ENCODE results near the gene ALKBH2.

ALKBH2 gene

GRCh38 chr12:109113661-109114321, 20.5 kb upstream of the ALKBH2 start:
- no peak for DNase-seq (ENCODE audit: low spot score)

- DNase-seq (ENCODE audit: low spot score), result no peak
These were observed 19.6 kb upstream of the ALKBH2 start for GRCh38 chr12:109112720-109113465.

DNA sequence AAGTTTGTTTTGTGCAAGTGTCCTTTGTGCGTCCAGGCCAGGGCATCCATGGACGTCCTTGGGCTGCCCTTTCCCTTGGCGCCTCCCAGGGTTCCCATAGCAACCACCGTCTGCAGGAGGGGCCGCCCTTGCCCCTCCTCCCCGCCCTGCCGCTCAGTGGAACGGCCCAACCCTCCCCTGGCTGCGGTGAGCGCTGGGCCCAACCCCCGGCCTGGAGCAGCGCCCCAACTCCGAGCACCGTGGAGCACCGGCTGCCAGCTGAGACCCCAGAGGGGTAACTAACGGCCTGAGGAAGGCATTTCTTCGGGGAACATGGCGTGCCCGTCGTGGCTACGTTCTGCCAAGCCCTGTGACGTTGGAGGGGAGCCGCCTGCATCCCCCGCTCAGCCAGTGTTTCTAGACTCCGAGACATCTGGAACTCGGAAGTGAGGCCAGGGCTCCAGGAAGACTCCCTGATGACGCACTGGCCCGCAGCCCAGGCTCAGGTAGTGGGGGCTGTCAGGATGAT, 17.8 kb upstream of the ALKBH2 start:
- peak; percentile 67 for DNase-seq (ENCODE audit: low spot score)

DNA sequence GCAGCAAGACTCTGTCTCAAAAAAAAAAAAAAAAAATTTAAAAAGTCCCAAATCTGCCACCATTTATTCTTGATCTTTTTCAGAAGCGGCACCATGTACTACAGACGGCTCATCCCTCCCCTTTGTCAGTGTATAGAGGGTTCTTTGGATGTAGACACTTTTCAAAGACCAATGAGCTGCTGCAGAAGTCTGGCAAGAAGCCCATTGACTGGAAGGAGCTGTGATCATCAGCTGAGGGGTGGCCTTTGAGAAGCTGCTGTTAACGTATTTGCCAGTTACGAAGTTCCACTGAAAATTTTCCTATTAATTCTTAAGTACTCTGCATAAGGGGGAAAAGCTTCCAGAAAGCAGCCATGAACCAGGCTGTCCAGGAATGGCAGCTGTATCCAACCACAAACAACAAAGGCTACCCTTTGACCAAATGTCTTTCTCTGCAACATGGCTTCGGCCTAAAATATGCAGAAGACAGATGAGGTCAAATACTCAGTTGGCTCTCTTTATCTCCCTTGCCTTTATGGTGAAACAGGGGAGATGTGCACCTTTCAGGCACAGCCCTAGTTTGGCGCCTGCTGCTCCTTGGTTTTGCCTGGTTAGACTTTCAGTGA, 16.6 kb upstream of the ALKBH2 start:
- DNase-seq (ENCODE audit: low spot score), result no peak

GRCh38 chr12:109105176-109105575, 11.9 kb upstream of the ALKBH2 start:
- DNase-seq (ENCODE audit: low spot score), result no peak

GRCh38 chr12:109102491-109102890, 9.2 kb upstream of the ALKBH2 start:
- no peak for DNase-seq (ENCODE audit: low spot score)

DNA sequence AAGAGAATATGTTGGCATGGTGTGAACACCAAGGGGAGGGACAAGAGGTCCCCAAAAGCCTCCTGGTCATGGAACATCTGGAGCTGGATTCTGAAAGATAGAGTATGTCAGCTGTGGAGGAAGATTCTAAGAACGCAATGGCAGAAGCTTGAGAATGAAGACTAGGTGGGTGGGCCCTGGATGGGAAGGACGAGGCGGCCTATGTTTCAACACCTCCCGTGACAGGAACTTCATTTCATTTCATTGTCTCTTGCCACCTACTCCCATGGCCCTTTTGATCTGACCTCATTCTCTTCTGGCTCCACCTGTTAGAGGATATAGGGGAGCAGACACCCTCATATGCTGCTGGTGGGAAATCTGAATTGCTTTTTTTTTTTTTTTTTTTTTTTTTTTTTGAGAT, 7.5 kb upstream of the ALKBH2 start:
- DNase-seq (ENCODE audit: low spot score), result no peak

- no peak for DNase-seq (ENCODE audit: low spot score)
These were observed 6.3 kb upstream of the ALKBH2 start for GRCh38 chr12:109099431-109100020.

GRCh38 chr12:109098651-109099050, 5.4 kb upstream of the ALKBH2 start:
- no peak for DNase-seq (ENCODE audit: low spot score)

GRCh38 chr12:109098183-109098604, 4.9 kb upstream of the ALKBH2 start:
- DNase-seq (ENCODE audit: low spot score), result peak; percentile 36

DNA sequence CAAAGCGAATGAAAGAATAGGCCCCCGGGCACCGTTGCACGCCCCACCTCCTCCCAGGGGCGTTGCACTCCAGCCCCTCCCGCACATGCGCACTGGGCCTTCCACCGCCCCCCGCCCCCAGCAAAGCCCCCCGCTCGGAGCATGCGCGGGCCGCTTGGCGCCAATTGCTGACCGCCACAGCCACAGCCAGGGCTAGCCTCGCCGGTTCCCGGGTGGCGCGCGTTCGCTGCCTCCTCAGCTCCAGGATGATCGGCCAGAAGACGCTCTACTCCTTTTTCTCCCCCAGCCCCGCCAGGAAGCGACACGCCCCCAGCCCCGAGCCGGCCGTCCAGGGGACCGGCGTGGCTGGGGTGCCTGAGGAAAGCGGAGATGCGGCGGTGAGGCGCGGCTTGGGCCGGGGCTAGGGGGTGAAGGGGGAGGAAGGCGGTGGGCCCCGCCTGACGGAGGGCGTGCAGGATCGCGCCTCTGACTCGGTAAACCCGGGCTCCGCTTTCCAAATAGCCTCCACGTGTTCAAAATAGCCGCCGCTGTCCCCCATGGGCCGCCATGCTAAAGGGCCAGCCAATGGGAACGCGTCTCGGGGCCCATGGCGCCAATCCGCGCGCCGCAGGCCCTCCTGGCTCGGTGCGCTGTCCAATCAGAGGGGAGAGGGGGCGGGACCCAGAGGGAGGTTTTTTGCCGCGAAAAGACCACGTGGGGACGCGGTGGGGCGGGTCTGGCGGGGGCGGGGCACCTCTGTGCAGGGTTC, 4.3 kb upstream of the ALKBH2 start, which contains the start of gene UNG:
TSS of gene UNG (plus strand) at position 163 of the 748 bp plus-strand sequence. CDS start at position 246, 83 bp downstream.
- peak; percentile 99 for DNase-seq (ENCODE audit: low spot score)

GRCh38 chr12:109097140-109097434, 3.8 kb upstream of the ALKBH2 start:
- no peak for DNase-seq (ENCODE audit: low spot score)

DNA sequence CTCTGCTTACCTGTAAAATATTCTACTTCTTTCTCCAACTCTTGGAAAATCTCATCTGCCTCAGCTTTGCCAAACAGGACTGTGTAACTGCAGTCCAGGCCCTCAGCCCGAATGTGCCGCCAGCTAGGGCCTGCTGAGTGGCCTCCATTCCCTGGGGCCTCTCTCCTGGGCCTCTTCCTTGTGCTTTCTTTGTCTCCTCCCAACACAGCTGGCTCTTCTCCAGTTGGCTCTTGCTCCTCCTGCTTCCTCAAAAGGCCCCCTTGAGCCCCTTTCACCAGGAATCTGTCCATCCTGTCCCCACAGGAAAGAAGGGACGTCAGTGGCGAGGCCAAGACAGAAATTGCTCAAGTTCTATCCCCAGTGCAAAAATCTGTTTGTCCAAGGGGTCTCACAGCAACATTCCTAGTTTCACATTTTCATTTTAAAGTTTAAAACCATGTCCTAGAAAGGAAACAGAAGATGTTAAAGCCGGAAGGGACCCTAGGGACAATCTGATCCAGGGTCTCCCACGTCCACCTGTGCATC, 713 bp downstream of the ALKBH2 start:
- DNase-seq (ENCODE audit: low spot score), result no peak

GRCh38 chr12:109089683-109090082, 3.6 kb downstream of the ALKBH2 start:
- no peak for DNase-seq (ENCODE audit: low spot score)

DNA sequence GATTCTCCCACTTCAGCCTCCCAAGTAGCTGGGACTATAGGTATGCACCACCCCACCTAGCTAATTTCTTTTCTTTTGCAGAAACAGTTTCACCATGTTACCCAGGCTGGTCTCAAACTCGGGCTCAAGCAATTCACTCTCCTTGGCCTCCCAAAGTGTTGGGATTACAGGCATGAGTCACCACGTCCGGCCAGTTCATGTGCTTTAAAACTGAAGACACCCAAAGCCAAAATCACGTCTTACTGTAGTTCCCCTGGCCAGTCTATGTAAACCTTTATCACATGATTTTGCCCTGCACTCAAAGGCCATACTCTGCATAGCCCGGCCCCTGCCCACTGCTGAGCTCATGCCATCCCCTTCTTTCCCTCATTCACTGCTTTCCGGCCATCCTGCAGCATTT, 4.5 kb downstream of the ALKBH2 start:
- DNase-seq (ENCODE audit: low spot score), result no peak

GRCh38 chr12:109087250-109087649, 6.0 kb downstream of the ALKBH2 start:
- no peak for DNase-seq (ENCODE audit: low spot score)

- DNase-seq (ENCODE audit: low spot score), result no peak
These were observed 7.7 kb downstream of the ALKBH2 start for GRCh38 chr12:109085590-109085989.

DNA sequence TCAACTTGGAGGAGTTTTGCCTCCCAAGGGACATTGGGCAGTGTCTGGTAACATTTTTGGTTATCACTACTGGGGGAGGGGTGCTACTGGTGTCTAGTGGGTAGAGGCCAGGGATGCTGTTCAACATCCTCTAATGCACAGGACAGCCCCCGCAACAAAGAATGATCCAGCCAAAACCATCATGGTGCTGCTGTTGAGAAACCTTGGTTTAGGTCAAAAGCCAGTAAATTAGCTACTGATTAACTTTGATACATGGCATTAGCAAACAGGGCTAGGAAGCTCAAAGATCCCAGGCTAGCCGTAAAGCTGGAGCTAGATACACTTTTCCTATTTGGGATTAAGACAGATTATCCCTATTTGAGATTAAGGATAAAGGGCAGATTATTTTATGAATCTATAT, 8.8 kb downstream of the ALKBH2 start:
- DNase-seq (ENCODE audit: low spot score), result peak; percentile 57

GRCh38 chr12:109082751-109083150, 10.5 kb downstream of the ALKBH2 start:
- DNase-seq (ENCODE audit: low spot score), result no peak

GRCh38 chr12:109074866-109075265, 18.4 kb downstream of the ALKBH2 start:
- no peak for DNase-seq (ENCODE audit: low spot score)

Data from HuH-7 (cell line).